Measurements from ENCODE around the gene MAS1. TPM values are rescaled to one million over a fixed set of nuclear protein-coding genes. Genes with fewer than 3 reads are reported as not detected.
A peak's percentile ranks its signal among the peaks of the same experiment; 100 is the strongest.

MAS1 gene
- total RNA-seq, 3 donors from 2014 or later (not counting 1 experiment from before 2014, with no cell fraction given): not detected

GRCh38 chr6:159899994-159900745 is 9.4 kb downstream of the MAS1 start:
- peaks cover 26% of the 10 kb centered on the region for H3K4me1 ChIP-seq (ENCODE audit: control insufficient read depth, insufficient read depth, low read length)
- no peaks in the 10 kb centered on the region for H3K9me3 ChIP-seq (ENCODE audit: control insufficient read depth, insufficient read depth, low read length)
- H3K4me3 ChIP-seq (ENCODE audit: low read length): no peak overlapping the region
- H3K27me3 Mint-ChIP-seq (ENCODE audit: low read depth in 2 of 2): peaks cover 0 to 15% of the 10 kb centered on the region in 2 donors
- H3K4me3 Mint-ChIP-seq: no peak overlapping the region
- WGBS (ENCODE audit: insufficient coverage): 88% methylated on average over 15 of the region's 15 CpGs
- no peak for DNase-seq
- H3K27ac Mint-ChIP-seq: no peak overlapping the region
- intact Hi-C loops (cut with micrococcal nuclease): no loop called here
- H3K27me3 ChIP-seq (ENCODE audit: control insufficient read depth, insufficient read depth, low read length): no peaks in the 10 kb centered on the region
- ATAC-seq: no peak
- H3K36me3 ChIP-seq (ENCODE audit: control insufficient read depth, insufficient read depth, low read length): no peaks in the 10 kb centered on the region
- TF ChIP-seq CTCF (IDR thresholded peaks at IDR 0.05): no peak
- no peaks in the 10 kb centered on the region for H3K4me1 Mint-ChIP-seq
- no peaks in the 10 kb centered on the region for H3K9me3 Mint-ChIP-seq
- H3K36me3 Mint-ChIP-seq: no peaks in the 10 kb centered on the region
- no peak overlapping the region for H3K27ac ChIP-seq (ENCODE audit: low read length)

GRCh38 chr6:159902620-159903019 is 11.8 kb downstream of the MAS1 start:
- H3K4me1 ChIP-seq (ENCODE audit: control insufficient read depth, insufficient read depth, low read length): peaks cover 26% of the 10 kb centered on the region
- no peaks in the 10 kb centered on the region for H3K27me3 ChIP-seq (ENCODE audit: control insufficient read depth, insufficient read depth, low read length)
- no peak for TF ChIP-seq CTCF (IDR thresholded peaks at IDR 0.05)
- intact Hi-C loops (cut with micrococcal nuclease): no loop called here
- H3K9me3 Mint-ChIP-seq: no peaks in the 10 kb centered on the region
- ATAC-seq (no peak), DNase-seq (no peak)
- no peak overlapping the region for H3K27ac ChIP-seq (ENCODE audit: low read length)
- H3K36me3 ChIP-seq (ENCODE audit: control insufficient read depth, insufficient read depth, low read length): no peaks in the 10 kb centered on the region
- H3K27me3 Mint-ChIP-seq (ENCODE audit: low read depth in 2 of 2): no peaks in the 10 kb centered on the region
- H3K4me1 Mint-ChIP-seq: peaks cover 0 to 2% of the 10 kb centered on the region in 2 donors
- 91% methylated on average over 9 of the region's 9 CpGs for WGBS (ENCODE audit: insufficient coverage)
- no peak overlapping the region for H3K4me3 Mint-ChIP-seq
- no peaks in the 10 kb centered on the region for H3K9me3 ChIP-seq (ENCODE audit: control insufficient read depth, insufficient read depth, low read length)
- H3K36me3 Mint-ChIP-seq: no peaks in the 10 kb centered on the region
- no peak overlapping the region for H3K4me3 ChIP-seq (ENCODE audit: low read length)
- no peak overlapping the region for H3K27ac Mint-ChIP-seq

GRCh38 chr6:159904497-159904911 is 13.7 kb downstream of the MAS1 start:
- no peak for DNase-seq
- no peak for TF ChIP-seq CTCF (IDR thresholded peaks at IDR 0.05)
- Histone ChIP-seq H3K9me3 (ENCODE audit: control insufficient read depth, insufficient read depth, low read length) (no peaks in the 10 kb centered on the region), H3K27me3 (ENCODE audit: control insufficient read depth, insufficient read depth, low read length) (no peaks in the 10 kb centered on the region), H3K4me3 (ENCODE audit: low read length) (no peak overlapping the region), H3K4me1 (ENCODE audit: control insufficient read depth, insufficient read depth, low read length) (peaks cover 26% of the 10 kb centered on the region), H3K27ac (ENCODE audit: low read length) (no peak overlapping the region), H3K36me3 (ENCODE audit: control insufficient read depth, insufficient read depth, low read length) (no peaks in the 10 kb centered on the region)
- no peaks in the 10 kb centered on the region for H3K9me3 Mint-ChIP-seq
- no peaks in the 10 kb centered on the region for H3K36me3 Mint-ChIP-seq
- intact Hi-C loops (cut with micrococcal nuclease): no loop called here
- WGBS (ENCODE audit: insufficient coverage): 44% methylated on average over 9 of the region's 9 CpGs
- peaks cover 0 to 10% of the 10 kb centered on the region in 2 donors for H3K4me1 Mint-ChIP-seq
- ATAC-seq: peak in 2 of 3 donors; percentile 31 to 72
- no peak overlapping the region for H3K27ac Mint-ChIP-seq
- no peaks in the 10 kb centered on the region for H3K27me3 Mint-ChIP-seq (ENCODE audit: low read depth in 2 of 2)
- H3K4me3 Mint-ChIP-seq: no peak overlapping the region

GRCh38 chr6:159906400-159906799 is 15.6 kb downstream of the MAS1 start:
- Mint-ChIP-seq H3K27ac (no peak overlapping the region), H3K9me3 (no peaks in the 10 kb centered on the region), H3K36me3 (no peaks in the 10 kb centered on the region), H3K4me1 (peaks cover 0 to 10% of the 10 kb centered on the region in 2 donors), H3K4me3 (no peak overlapping the region), H3K27me3 (ENCODE audit: low read depth in 2 of 2) (peaks cover 13 to 17% of the 10 kb centered on the region in 2 donors)
- ATAC-seq: no peak
- Histone ChIP-seq H3K27me3 (ENCODE audit: control insufficient read depth, insufficient read depth, low read length) (no peaks in the 10 kb centered on the region), H3K4me3 (ENCODE audit: low read length) (no peak overlapping the region), H3K36me3 (ENCODE audit: control insufficient read depth, insufficient read depth, low read length) (no peaks in the 10 kb centered on the region), H3K4me1 (ENCODE audit: control insufficient read depth, insufficient read depth, low read length) (peaks cover 26% of the 10 kb centered on the region), H3K27ac (ENCODE audit: low read length) (no peak overlapping the region), H3K9me3 (ENCODE audit: control insufficient read depth, insufficient read depth, low read length) (no peaks in the 10 kb centered on the region)
- intact Hi-C loops (cut with micrococcal nuclease): no loop called here
- TF ChIP-seq CTCF (IDR thresholded peaks at IDR 0.05): no peak
- WGBS (ENCODE audit: insufficient coverage): 95% methylated on average over 1 of the region's 3 CpGs
- DNase-seq: no peak

Data from natural killer cell (primary cell).